H1 (cell line): ENCODE measurements around the gene RGS11. TPM values are rescaled to one million over a fixed set of nuclear protein-coding genes. Genes with fewer than 3 reads are reported as not detected.

Source experiments
- CBX8 ChIP-seq: fragments of 300-800, 300-1000 bp; sonication (generic); IDR thresholded peaks from 2 replicates; pipeline ENCODE4 v1.7.1; 2016; ENCODE audit warnings: low read depth, low read length, borderline replicate concordance
- GABPA ChIP-seq: IDR thresholded peaks from 2 replicates; pipeline ENCODE4 v1.6.1; 2011; ENCODE audit warnings: mild to moderate bottlenecking, low read length, moderate library complexity, borderline replicate concordance; ENCODE audit not compliant: insufficient read depth
- MAFK ChIP-seq: IDR thresholded peaks from 2 replicates; pipeline ENCODE4 v1.6.1; 2012; ENCODE audit warnings: low read depth, mild to moderate bottlenecking, improper control_type of control experiment, low read length
- SP2 ChIP-seq: IDR thresholded peaks from 2 replicates; pipeline ENCODE4 v1.6.1; 2012; ENCODE audit warnings: mild to moderate bottlenecking, low read length, inconsistent platforms
- TBP ChIP-seq: IDR thresholded peaks from 2 replicates; pipeline ENCODE4 v1.6.1; 2011; ENCODE audit warnings: low read depth, low read length, improper control_type of control experiment
- TCF12 ChIP-seq: IDR thresholded peaks from 2 replicates; pipeline ENCODE4 v1.6.1; 2011; ENCODE audit warnings: low read depth, mild to moderate bottlenecking, low read length
- polyA plus RNA-seq, 7 experiments: library from polyadenylated mRNA; depleted of rRNA in 3 of 7; stranded (reverse) in 5 of 7; unstranded in 2 of 7; fragments of >200 nt in 5 of 7; fragments of 200-250 nt in 2 of 7; gene quantifications; 1 replicate in 5 of 7; 2 replicates in 1 of 7; 4 replicates in 1 of 7; pipeline versions ENCODE4 v1.2.1 to v1.2.3, GENCODE V29; 2011 to 2013; ENCODE audit warnings: missing spikeins in 2 of 7, mixed read lengths in 2 of 7
- total RNA-seq: library from RNA; stranded (reverse); fragmentation: NEBNext Ultra II Directional; extraction: Animal tissue kit (Norgen Biotek cat#: 25700); gene quantifications from 2 replicates; pipeline ENCODE4 v1.2.1, GENCODE V29; 2021
- TF ChIP-seq, protein P1 (sequence below): IDR thresholded peaks from 2 replicates; pipeline ENCODE4 v1.6.1; 2012; ENCODE audit warnings: inconsistent platforms

Gene RGS11
- total and polyA plus RNA-seq, 2 of the 8 experiments (the other 6 are each of a cell fraction or from before 2014, with no cell fraction given) = 0.84 to 1.2 TPM

DNA sequence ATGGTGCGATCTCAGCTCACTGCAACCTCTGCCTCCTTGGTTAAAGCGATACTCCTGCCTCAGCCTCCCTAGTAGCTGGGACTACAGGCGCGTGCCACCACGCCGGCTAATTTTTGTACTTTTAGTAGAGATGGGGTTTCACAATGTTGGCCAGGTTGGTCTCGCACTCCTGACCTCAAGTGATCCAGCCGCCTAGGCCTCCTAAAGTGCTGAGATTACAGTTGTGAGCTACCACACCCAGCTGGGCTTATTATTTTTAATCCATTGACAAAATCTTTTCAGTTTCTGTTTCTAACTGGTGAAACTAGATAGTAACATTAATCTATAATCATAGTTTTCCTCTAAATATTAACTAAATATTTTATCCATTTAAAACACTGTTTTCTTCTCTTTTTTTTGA, 35.2 kb downstream of the RGS11 start (continued):
- TF ChIP-seq TBP = no peak
- no peak for TF ChIP-seq CBX8
- TF ChIP-seq MAFK = no peak
- TF ChIP-seq TCF12 = no peak
- no peak for TF ChIP-seq SP2
- TF ChIP-seq, protein P1, sequence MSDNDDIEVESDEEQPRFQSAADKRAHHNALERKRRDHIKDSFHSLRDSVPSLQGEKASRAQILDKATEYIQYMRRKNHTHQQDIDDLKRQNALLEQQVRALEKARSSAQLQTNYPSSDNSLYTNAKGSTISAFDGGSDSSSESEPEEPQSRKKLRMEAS = no peak
- TF ChIP-seq GABPA = no peak
